ENCODE data around the gene MGAT4B. TPM values are rescaled to one million over a fixed set of nuclear protein-coding genes. Genes with fewer than 3 reads are reported as not detected.

The MGAT4B gene
- total and polyA plus RNA-seq, 12 donors: 80.5 to 242 (median 197) TPM

- Histone ChIP-seq H3K9me3 (replicated peaks in 1 of 3) (no peaks in the 10 kb centered on the region), H3K27ac (peak overlapping the region in 3 of 5 donors; percentile 88 to 93 (median 93)), H3K36me3 (replicated peaks in 1 of 2) (peaks cover 0 to 25% of the 10 kb centered on the region in 2 donors), H3K27me3 (no peaks in the 10 kb centered on the region), H3K4me3 (no peak overlapping the region), H3K4me1 (replicated peaks in 1 of 2) (peaks cover 37 to 48% of the 10 kb centered on the region in 2 donors)
- WGBS, 4 donors: 45 to 60% (median 56%) methylated on average over 12 to 18 of the region's 18 CpGs
- intact Hi-C loops (cut with DNase I): loop anchor here in 1 of 2 donors (10.0 kb wide), 2 partner anchors 51 to 101 kb away; partner anchors contain the start of genes MRNIP and TBC1D9B
- peak in 5 of 7 donors; percentile 24 to 47 (median 38) for DNase-seq
- TF ChIP-seq CTCF (IDR thresholded peaks at IDR 0.05) (no peak), POLR2A (IDR thresholded peaks at IDR 0.05) (no peak)
These were observed 2.8 kb downstream of the MGAT4B start for GRCh38 chr5:179803651-179804554.

GRCh38 chr5:179802950-179803562, 3.6 kb downstream of the MGAT4B start:
- Histone ChIP-seq H3K9me3 (replicated peaks in 1 of 3) (no peaks in the 10 kb centered on the region), H3K36me3 (replicated peaks in 1 of 2) (peaks cover 0 to 33% of the 10 kb centered on the region in 2 donors), H3K4me1 (replicated peaks in 1 of 2) (peaks cover 37 to 48% of the 10 kb centered on the region in 2 donors), H3K27me3 (no peaks in the 10 kb centered on the region), H3K27ac (peak overlapping the region; percentile 35 to 93 (median 88)), H3K4me3 (no peak overlapping the region)
- 62 to 80% (median 68%) methylated on average over 4 to 11 of the region's 11 CpGs for WGBS, 4 donors
- intact Hi-C loops (cut with DNase I): loop anchor here in 1 of 2 donors (10.0 kb wide), 2 partner anchors 52 to 102 kb away; partner anchors contain the start of genes MRNIP and TBC1D9B
- DNase-seq: peak in 2 of 7 donors; percentile 31 to 44
- no peak for TF ChIP-seq CTCF (IDR thresholded peaks at IDR 0.05)
- no peak for TF ChIP-seq POLR2A (IDR thresholded peaks at IDR 0.05)

- H3K27ac ChIP-seq: peak overlapping the region; percentile 35 to 93 (median 88)
- WGBS, 4 donors: 57 to 63% (median 59%) methylated on average over 17 to 19 of the region's 19 CpGs
- peaks cover 37 to 41% of the 10 kb centered on the region in 2 donors for H3K4me1 ChIP-seq (replicated peaks in 1 of 2)
These were observed 4.3 kb downstream of the MGAT4B start for GRCh38 chr5:179802207-179802883.

More at GRCh38 chr5:179802207-179802883, 4.3 kb downstream of the MGAT4B start:
- Histone ChIP-seq H3K9me3 (replicated peaks in 1 of 3) (no peaks in the 10 kb centered on the region), H3K4me3 (no peak overlapping the region), H3K27me3 (no peaks in the 10 kb centered on the region), H3K36me3 (replicated peaks in 1 of 2) (peaks cover 0 to 40% of the 10 kb centered on the region in 2 donors)
- peak; percentile 75 to 93 (median 91) for DNase-seq
- intact Hi-C loops (cut with DNase I): loop anchor here in 1 of 2 donors (10.0 kb wide), 2 partner anchors 52 to 102 kb away; partner anchors contain the start of genes MRNIP and TBC1D9B
- no peak for TF ChIP-seq CTCF (IDR thresholded peaks at IDR 0.05)
- peak in 1 of 2 donors; percentile 25 for TF ChIP-seq POLR2A (IDR thresholded peaks at IDR 0.05)
